PC-9 (cell line): ENCODE data around the gene MYH14. TPM values are rescaled to one million over a fixed set of nuclear protein-coding genes. Genes with fewer than 3 reads are reported as not detected.

Experiments
- BruUV-seq: library from RNA; stranded (reverse); fragments of 400-500 nt; replicated peaks from 2 replicates; lab custom pipeline; 2021; lab: Mats Ljungman, UMichigan
- CTCF ChIA-PET: fragments of 300-600 bp; sonication (Branson Sonifier 250); formaldehyde crosslinking; loops from one replicate; lab custom pipeline; 2022; ENCODE audit warnings: antibody characterized with exemption; lab: Charles Lee
- POLR2A ChIA-PET: fragments of 300-600 bp; sonication (Branson Sonifier 250); formaldehyde crosslinking; loops from one replicate; lab custom pipeline; 2022; ENCODE audit warnings: antibody characterized with exemption; ENCODE audit not compliant: unreplicated experiment; lab: Charles Lee
- DNase-seq, 2 experiments: peaks; one replicate each; pipeline versions ENCODE4 v3.0.0 to v3.0.0-alpha.2; 2015 to 2022; ENCODE audit warnings: mixed read lengths in 1 of 2
- H2AFZ ChIP-seq: fragments of 200-600 bp; sonication (generic); 2 replicates; pipeline ENCODE4 v1.8.1; 2017; ENCODE audit warnings: antibody characterized with exemption
- H3F3A ChIP-seq: fragments of 200-600 bp; sonication (generic); 2 replicates; pipeline ENCODE4 v1.8.1; 2017; ENCODE audit warnings: antibody characterized with exemption, mild to moderate bottlenecking, low read depth; ENCODE audit not compliant: insufficient read depth
- H3K27ac ChIP-seq: fragments of 200-600 bp; sonication (generic); 2 replicates; pipeline ENCODE4 v1.6.1; 2016; ENCODE audit warnings: mixed run types
- H3K27me3 ChIP-seq: fragments of 200-600 bp; sonication (generic); 2 replicates; pipeline ENCODE4 v1.6.1; 2016; ENCODE audit warnings: low read depth, mixed run types; ENCODE audit not compliant: insufficient read depth
- H3K36me3 ChIP-seq: fragments of 200-600 bp; sonication (generic); 2 replicates; pipeline ENCODE4 v1.6.1; 2016; ENCODE audit warnings: low read depth, mixed run types
- H3K4me1 ChIP-seq: fragments of 200-600 bp; sonication (generic); replicated peaks from 2 replicates; pipeline ENCODE4 v1.6.1; 2016; ENCODE audit warnings: mixed run types; ENCODE audit not compliant: insufficient read depth
- H3K4me2 ChIP-seq: fragments of 200-600 bp; sonication (generic); 2 replicates; pipeline ENCODE4 v1.6.1; 2017; ENCODE audit warnings: mixed run types
- H3K4me3 ChIP-seq: fragments of 200-600 bp; sonication (generic); 2 replicates; pipeline ENCODE4 v1.6.1; 2016; ENCODE audit warnings: mixed run types
- H3K79me2 ChIP-seq: fragments of 200-600 bp; sonication (generic); 2 replicates; pipeline ENCODE4 v1.6.1; 2017; ENCODE audit warnings: low read depth, mixed run types
- H3K9me2 ChIP-seq: fragments of 200-600 bp; sonication (generic); 2 replicates; pipeline ENCODE4 v1.8.1; 2017; ENCODE audit warnings: mild to moderate bottlenecking; ENCODE audit not compliant: insufficient read depth
- H3K9me3 ChIP-seq: fragments of 200-600 bp; sonication (generic); 2 replicates; pipeline ENCODE4 v1.8.1; 2016; ENCODE audit warnings: low read depth; ENCODE audit not compliant: insufficient read depth
- H4K20me1 ChIP-seq: fragments of 200-600 bp; sonication (generic); 2 replicates; pipeline ENCODE4 v1.8.1; 2017; ENCODE audit not compliant: insufficient read depth
- EZH2 ChIP-seq: fragments of 200-600 bp; sonication (generic); IDR thresholded peaks from 2 replicates; pipeline ENCODE4 v1.8.0; 2017; ENCODE audit warnings: antibody characterized with exemption, low read depth
- intact Hi-C: fragments of 100-400 bp; cut with micrococcal nuclease; formaldehyde crosslinking; loops from one replicate; pipeline ENCODE4 v1.10.0; 2022; ENCODE audit not compliant: unreplicated experiment
- total RNA-seq: library from RNA; stranded (reverse); gene quantifications from 2 replicates; pipeline ENCODE4 v1.2.3, GENCODE V29; 2021
- TF ChIP-seq, protein P1 (sequence below): fragments of 200-600 bp; sonication (generic); conservative IDR thresholded peaks from 2 replicates; pipeline ENCODE4 v1.6.1; 2017; ENCODE audit warnings: mixed run types, antibody characterized with exemption, mild to moderate bottlenecking, moderate library complexity

MYH14 gene
- total RNA-seq, 1 experiment from 2014 or later = 115 TPM

DNA sequence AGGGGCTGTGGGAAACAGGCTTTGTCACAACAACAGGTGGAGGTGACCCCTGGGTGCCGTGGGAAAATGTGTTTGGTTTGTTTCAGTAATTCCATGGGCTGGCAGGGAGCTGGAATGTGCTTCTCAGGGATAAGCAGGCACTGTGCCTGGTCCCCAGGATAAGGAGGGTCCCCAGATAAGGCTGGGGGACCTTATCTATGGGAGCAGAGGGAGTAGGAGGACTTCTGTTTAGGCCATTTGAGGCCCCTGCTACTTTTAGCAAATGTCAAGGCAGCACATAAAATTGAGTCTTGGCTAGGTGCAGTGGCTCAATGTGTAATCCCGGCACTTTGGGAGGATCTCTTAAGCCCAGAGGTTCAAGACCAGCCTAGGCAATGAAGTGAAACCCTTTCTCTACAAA lies 66.2 kb downstream of the MYH14 start:
- no TSS peak for BruUV-seq
- Histone ChIP-seq H3K79me2 (no peaks in the 10 kb centered on the region), H4K20me1 (peaks cover 10% of the 10 kb centered on the region; the same call in 1 of the 2 replicates), H3K27ac (no peak overlapping the region), H3K27me3 (no peaks in the 10 kb centered on the region), H3K9me3 (no peaks in the 10 kb centered on the region), H3K36me3 (peaks cover 12% of the 10 kb centered on the region), H3K9me2 (no peaks in the 10 kb centered on the region), H3K4me1 (no peaks in the 10 kb centered on the region), H3K4me2 (no peak overlapping the region), H2AFZ (no peak overlapping the region), H3K4me3 (no peak overlapping the region), H3F3A (no peaks in the 10 kb centered on the region; the same call in 1 of the 2 replicates)
- no peak for TF ChIP-seq EZH2
- TF ChIP-seq, protein P1, sequence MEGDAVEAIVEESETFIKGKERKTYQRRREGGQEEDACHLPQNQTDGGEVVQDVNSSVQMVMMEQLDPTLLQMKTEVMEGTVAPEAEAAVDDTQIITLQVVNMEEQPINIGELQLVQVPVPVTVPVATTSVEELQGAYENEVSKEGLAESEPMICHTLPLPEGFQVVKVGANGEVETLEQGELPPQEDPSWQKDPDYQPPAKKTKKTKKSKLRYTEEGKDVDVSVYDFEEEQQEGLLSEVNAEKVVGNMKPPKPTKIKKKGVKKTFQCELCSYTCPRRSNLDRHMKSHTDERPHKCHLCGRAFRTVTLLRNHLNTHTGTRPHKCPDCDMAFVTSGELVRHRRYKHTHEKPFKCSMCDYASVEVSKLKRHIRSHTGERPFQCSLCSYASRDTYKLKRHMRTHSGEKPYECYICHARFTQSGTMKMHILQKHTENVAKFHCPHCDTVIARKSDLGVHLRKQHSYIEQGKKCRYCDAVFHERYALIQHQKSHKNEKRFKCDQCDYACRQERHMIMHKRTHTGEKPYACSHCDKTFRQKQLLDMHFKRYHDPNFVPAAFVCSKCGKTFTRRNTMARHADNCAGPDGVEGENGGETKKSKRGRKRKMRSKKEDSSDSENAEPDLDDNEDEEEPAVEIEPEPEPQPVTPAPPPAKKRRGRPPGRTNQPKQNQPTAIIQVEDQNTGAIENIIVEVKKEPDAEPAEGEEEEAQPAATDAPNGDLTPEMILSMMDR = no peak
- POLR2A ChIA-PET = no interaction called here
- CTCF ChIA-PET = no interaction called here
- intact Hi-C loops = no loop called here
- DNase-seq = no peak

DNA sequence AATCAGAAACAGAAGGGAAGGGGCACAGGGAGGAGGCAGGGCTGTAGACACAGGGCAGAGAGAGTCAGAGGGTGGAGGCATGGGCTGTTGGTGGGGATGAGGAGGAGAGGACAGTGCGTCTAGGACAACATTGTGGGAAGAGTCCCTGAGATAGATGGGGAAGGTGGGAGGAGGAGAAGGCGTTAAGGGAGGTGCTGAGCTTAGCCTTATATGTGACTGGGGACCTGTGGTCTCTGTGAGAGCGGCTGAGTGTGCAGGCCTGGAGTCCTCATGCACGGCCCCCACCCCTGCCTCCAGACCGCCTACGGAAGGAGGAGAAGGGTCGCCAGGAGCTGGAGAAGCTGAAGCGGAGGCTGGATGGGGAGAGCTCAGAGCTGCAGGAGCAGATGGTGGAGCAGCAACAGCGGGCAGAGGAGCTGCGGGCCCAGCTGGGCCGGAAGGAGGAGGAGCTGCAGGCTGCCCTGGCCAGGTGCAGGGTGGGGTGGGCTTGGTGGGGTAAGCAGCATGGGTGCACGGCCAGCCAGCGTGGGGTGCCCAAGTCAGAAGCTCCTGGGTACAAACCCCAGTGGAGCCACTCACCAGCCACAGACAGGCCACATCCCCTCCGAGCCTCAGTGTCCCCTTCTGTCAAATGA lies 69.0 kb downstream of the MYH14 start:
- H3F3A ChIP-seq = no peaks in the 10 kb centered on the region
- no peak overlapping the region for H2AFZ ChIP-seq
- DNase-seq = no peak
- no peak overlapping the region for H3K27ac ChIP-seq
- no peak overlapping the region for H3K4me2 ChIP-seq
- no peaks in the 10 kb centered on the region for H3K9me2 ChIP-seq
- H3K9me3 ChIP-seq = no peaks in the 10 kb centered on the region
- H3K79me2 ChIP-seq = no peaks in the 10 kb centered on the region
- peaks cover 16% of the 10 kb centered on the region for H3K36me3 ChIP-seq
- no TSS peak for BruUV-seq
- peaks cover 10% of the 10 kb centered on the region; the same call in 1 of the 2 replicates for H4K20me1 ChIP-seq
- intact Hi-C loops = no loop called here
- no peaks in the 10 kb centered on the region for H3K4me1 ChIP-seq
- H3K27me3 ChIP-seq = no peaks in the 10 kb centered on the region
- TF ChIP-seq EZH2 = no peak
- TF ChIP-seq, protein P1 = no peak
- POLR2A ChIA-PET = no interaction called here
- H3K4me3 ChIP-seq = no peak overlapping the region
- CTCF ChIA-PET = no interaction called here

- Histone ChIP-seq H2AFZ (no peak overlapping the region), H3K9me2 (no peaks in the 10 kb centered on the region), H3K4me3 (no peak overlapping the region), H3K27ac (no peak overlapping the region), H3K79me2 (no peaks in the 10 kb centered on the region), H3K4me2 (no peak overlapping the region), H3K4me1 (no peaks in the 10 kb centered on the region), H4K20me1 (peaks cover 10% of the 10 kb centered on the region; the same call in 1 of the 2 replicates), H3K9me3 (no peaks in the 10 kb centered on the region), H3K27me3 (no peaks in the 10 kb centered on the region), H3F3A (no peaks in the 10 kb centered on the region), H3K36me3 (peaks cover 13% of the 10 kb centered on the region)
- TF ChIP-seq EZH2 = no peak
- TF ChIP-seq, protein P1 = no peak
- POLR2A ChIA-PET = no interaction called here
- intact Hi-C loops = no loop called here
- DNase-seq = no peak
- CTCF ChIA-PET = interaction anchor here (0.7 kb wide), 1 partner anchor 107 kb away, joined by 5 read pairs; no protein-coding TSS in a partner anchor
- BruUV-seq = no TSS peak
These were observed 70.4 kb downstream of the MYH14 start for GRCh38 chr19:50273821-50274220.
